Measurements from ENCODE around the gene CMTM7.
"Not testable (repeated sequence)": the region's sequence is repeated elsewhere in the genome, so short reads cannot be mapped to it uniquely, and the experiment has no call there.

Gene CMTM7

DNA sequence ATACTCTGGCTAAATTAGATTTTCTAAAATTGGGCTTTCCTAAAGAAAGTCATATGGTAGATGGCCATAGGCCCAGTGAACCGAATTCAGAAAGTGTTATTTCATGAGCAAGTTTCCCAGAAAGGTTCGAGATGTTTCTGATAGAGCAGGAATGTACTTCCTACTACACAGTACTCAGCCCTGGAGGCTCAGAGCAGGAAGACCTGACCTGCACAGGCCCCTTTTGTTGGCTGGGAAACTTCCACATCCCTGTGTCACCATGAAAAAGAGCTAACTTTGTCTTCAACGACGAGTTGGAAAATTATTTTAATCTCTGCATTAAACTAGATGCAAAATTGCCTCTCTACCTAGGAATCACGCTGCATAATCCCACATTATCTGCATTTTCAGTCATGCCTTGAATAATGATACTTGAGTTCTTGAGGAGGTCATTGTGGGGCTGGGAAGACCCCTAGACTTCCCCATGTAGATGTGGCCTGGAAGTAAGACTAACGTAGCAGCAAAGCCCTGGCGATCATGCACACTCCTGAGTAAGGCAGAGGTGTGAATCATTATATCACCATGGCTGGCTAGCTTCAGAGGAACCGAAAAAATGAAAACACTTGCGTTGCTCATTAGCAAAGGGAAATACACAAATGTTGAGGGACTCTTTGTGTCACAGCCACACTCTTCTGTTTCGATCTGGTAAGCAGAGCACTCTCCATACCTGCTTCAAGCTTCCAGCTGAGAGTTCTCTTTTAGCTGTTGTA is 47.1 kb downstream of the CMTM7 start:
- DNase-seq (ENCODE audit: low spot score): no peak

DNA sequence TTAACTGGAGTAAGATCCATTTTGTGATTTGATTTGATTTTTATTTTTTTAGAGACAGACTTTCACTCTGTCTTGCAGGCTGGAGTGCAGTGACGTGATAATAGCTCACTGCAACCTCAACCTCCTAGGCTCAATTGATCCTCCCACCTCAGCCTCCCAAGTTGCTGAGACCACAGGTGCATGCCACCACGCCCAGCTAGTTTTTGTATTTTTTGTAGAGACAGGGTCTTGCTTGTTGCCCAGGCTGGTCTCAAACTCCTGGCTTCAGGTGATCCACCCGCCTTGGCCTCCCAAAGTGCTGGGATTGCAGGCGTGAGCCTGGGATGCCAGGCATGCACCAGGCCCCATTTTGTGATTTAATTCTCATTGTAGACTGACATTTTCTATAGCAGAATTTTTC is 47.8 kb downstream of the CMTM7 start:
- not testable (repeated sequence) for DNase-seq (ENCODE audit: low spot score)

DNA sequence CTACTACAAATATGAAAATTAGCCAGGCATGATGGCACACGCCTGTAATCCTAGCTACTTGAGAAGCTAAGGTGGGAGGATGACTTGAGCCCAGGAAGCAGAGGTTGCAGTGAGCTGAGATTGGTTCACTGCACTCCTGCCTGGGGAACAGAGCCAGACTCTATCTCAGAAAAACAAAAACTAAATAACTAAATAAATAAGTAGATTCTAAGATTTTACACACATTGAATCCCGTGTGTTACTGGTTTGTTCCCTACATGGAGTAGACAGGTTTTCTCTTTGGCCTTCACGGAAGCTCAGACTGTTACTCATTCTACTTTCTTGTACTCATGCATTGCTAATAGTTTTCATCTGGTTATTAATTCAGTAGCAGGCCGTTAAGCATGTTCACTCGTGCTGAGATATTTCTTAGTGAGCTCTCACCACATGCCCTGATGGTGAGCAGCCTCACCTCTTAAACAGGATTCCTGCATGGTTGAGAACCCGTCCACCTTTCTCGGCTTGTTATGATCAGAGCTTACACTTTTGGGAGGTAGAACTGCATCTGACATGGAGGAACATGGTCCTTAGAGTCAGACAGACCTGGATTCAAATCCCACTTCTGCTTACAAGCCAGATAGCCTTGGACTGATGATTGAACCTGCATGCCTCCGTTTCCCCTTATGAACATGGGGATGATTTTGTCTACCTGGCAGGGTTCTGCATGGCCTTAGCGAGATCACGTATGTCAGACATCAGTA is 49.1 kb downstream of the CMTM7 start:
- no peak for DNase-seq (ENCODE audit: low spot score)

DNA sequence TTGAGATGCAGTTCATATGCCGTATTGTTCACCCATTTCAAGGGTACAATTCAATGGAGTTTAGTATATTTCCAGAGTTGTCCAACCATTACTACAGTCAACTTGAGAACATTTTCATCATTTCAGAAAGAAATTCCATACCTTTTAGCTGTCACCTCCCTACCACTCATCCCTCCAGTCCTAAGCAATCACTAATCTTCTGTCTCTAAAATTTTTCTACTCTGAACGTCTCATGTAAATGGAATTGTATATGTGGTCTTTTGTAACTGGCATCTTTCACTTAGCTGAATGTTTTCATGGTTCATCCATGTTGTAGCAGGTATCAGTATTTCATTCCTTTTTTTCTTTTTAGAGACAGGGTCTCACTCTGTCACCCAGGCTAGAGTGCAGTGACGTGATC is 51.1 kb downstream of the CMTM7 start:
- no peak for DNase-seq (ENCODE audit: low spot score)

DNA sequence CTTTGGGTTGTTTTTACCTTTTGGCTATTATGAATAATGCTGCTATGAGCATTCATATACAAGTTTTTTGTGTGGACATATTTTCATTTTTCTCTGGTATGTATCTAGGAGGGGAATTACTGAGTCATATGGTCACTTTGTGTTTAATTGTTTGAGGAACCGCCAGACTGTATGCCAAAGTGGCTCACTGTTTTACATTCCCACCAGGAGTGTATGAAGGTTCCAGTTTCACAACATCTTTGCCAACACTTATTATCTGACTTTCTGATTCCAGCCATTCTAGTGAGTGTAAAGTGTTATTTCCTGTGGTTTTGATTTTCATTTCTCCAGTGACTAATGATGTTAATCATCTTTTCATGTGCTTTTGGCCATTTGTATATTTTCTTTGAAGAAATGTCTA is 51.8 kb downstream of the CMTM7 start:
- peak; percentile 59 for DNase-seq (ENCODE audit: low spot score)

DNA sequence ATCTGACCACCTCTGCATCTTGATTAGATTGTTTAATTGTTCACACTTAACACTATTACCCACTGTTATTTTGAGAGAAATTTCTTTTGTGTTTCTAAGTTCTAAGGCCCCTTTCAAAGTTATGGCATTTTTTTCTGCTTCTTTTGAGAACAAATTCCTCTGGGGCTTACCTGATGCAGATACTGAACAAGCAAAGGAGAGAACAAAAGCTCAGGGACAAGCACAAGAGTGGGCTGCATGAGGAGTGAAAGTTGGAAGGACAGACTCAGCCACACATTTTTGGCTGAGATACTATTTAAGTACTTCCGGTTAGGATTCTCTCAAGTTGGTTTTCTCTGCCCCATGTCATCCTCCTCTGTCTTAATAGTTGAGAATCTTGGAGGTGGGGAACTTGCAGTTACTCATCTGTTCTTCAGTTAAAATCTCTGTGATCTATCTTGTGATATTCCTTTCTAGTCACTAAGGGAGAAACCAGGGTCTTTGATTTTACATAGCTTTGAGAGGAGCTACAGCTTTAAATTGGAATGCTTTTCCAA is 56.3 kb downstream of the CMTM7 start:
- DNase-seq (ENCODE audit: low spot score): no peak

DNA sequence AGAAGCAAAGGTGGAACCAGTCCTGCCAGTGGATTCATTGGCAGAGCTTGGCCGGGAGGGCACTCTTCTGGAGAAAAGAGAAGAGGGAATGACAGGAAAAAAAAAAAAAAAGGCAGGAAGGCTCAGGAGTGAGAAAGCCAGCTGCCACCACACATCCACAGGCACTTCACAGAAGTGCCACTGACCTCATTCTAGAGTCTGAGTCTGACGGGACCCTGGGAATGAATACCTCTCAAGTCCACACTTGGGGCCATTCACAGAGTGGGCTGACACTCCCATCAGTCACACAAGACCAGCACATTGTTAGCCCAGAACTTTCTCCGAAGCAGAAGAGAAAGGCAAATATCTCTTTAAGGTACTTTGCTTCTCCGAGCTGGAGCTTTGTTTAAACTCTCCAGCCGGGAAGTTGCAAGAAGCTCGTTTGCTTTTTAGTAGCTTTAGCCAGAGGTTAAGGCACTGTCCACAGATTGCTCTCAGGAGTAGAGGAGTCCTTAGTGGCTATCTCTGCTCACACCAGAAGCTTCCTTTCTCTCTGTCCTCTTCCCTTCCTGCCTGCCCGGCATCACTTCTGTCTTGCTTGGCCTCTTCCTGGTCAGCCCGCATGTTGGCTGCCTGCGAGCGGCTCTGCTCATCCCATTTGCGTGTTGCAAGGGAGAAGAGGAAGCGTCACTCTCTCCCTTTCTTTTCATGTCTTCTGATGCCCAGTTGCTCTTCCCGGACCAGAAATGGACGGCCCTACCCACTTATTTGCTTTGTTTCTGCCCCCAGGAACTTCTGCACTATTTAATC is 57.2 kb downstream of the CMTM7 start:
- no peak for DNase-seq (ENCODE audit: low spot score)

DNA sequence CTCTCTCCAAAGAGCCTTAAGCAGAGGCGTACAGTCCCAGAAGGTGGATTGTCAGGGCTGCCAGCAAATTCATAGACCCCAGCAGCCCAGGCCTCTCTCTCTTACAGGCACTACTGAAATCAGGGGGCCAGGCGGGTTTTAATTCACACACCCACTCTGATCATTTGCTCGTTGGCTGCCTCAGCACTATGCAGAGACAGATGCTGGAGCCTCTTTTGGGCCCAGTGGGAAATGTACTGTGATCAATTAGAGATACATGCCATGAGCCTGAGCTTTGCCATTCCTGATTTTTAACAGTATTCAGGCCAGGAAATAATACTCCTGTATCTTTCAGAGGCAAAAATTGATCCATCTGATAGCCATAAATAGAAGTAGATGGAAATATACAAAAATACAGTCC is 58.0 kb downstream of the CMTM7 start:
- no peak for DNase-seq (ENCODE audit: low spot score)

DNA sequence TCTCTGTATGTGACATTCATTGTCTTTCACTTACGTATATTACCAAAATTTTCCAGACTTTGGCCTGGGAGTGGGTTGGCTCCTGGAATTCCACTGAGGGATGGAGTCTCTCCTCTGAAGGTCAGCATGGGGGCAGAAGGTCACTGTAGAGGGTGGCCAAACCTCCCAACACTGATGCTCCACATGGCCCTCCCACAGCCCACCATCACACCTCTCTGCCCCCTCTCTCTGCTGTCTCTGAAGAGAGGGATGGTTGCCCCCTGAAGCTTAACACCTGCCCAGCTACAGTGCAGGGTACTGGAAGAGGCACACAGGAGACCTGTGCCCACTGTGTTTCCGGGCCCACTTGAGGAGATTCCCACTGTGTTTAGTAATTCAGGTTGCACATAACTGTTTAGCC is 58.8 kb downstream of the CMTM7 start:
- DNase-seq (ENCODE audit: low spot score): no peak

DNA sequence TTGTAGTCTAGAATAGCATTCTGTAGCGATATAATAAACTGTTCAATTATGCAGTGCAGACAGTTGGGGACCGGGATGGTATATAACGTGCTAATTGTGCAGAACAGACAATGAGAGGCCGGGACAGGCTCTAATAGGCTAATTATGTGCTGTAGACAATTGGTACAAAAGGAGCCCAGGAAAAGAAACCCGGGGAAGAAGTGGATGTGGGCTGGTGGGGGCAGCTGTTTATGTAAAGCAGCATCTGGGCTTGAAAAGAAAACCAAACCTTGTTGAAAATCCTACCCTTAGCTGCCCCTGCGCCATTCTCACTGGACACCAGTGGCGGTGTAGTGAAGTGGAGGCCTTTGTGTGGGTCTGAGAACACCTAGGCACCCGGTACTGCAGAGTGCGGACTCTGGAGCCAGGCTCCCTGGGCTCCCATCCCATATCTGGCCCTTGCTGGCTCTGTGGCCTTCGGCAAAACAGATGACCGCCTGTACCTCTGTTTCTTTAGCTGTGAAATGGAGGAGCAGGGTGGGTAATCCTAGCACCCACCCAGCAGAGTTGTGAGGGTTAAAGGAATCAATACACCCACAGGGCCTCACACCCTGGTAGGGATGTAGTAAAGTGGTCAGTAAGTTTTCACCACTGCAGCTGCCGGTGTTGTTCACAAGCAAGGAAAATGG is 59.5 kb downstream of the CMTM7 start:
- DNase-seq (ENCODE audit: low spot score): no peak

DNA sequence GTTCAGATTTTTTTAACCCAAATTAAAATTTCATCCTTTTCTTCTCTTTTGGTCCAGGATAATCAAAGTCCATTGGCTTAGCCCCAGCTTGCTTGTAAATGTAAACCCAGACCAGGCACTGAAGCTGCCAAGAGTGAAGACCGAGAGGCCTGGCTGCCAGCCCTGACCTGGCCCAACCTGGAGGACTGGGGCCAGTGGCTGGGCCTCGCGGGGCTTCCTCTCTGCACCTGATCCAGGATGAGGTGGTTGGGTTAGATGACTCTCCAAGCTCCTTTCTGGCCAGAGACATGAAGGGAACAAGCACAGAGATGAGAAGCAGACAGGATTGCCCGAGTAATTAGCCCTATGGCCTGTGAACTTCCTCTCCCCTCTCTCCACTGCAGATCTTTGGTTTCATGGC is 60.4 kb downstream of the CMTM7 start:
- no peak for DNase-seq (ENCODE audit: low spot score)

DNA sequence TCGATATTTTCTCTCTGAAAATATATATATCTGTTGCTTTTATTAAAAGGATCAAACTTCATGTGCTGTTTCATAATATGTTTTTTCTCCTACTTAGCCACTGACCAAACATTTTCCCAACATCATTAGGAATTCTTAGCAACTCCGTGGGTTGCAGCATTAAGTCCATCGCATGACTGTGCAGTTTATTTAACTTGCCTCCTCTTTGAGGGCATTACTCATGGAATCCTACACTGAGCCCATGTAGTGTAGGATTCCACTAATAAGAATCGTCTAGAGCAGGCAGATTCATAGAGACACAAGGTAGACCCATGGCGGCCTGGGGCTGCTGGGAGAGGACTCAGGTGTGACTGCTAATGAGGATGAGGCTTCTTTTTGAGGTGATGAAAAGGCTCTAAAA is 61.7 kb downstream of the CMTM7 start:
- no peak for DNase-seq (ENCODE audit: low spot score)

DNA sequence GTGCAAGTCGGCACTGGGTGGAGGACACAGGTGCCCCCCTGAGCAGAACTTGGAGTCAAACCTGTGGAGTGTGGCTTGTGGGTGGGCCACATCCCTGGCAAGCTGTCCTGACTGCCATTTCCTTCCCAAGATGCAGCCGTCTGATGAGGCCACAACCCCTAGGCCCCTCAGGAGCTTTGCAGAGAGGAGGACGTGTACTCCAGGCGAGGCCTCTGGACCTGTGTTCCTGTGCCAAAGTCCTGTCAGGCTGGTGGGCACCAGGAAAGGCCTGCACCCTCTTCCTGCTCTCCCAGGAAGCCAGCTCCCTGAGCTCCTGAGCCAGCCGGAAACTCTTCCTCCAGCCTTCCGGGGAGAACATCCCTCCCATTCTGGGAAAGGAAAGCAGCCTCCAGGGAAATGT is 62.5 kb downstream of the CMTM7 start:
- no peak for DNase-seq (ENCODE audit: low spot score)

DNA sequence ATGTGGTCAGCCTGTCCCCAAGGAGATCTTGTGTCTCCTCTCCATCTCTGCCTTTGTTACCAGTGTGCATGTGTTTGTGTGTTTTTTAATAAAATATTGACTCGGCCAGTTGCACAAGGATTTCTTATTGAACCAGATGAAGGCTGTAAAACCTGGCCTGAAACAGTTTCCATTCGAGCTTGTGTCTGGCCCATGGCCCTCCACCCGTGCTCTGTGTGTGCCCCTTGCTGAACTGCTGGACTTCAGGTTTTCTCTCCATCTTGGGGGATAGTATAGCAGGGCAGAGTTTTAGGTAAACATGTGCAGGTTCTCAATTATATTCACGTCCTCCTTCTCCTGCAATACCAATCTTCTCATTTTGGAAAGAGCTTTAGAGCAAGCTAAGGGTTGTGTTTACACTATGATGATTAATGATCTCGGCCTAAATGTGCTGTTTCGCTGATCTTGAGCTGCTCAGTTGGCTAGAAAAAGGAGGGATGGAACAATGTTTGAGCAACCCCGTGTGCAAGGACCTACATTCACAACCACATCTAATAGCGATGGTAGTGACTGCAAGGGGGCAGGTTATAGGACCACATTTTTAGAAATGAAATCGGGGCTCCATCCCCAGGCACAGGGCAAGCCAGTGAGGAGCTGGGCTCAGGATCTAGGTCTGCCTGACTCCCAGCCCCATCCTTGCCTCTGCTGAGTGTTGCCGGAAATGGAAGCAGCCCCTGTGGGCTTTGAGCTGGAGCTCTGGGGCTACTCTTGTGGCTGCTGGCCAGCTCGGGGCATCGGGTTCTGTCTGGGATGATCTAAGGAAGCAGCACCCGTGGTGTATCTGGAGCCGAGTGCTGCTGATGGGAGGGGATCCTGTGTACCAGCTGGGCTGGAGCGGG is 63.3 kb downstream of the CMTM7 start:
- DNase-seq (ENCODE audit: low spot score): no peak

DNA sequence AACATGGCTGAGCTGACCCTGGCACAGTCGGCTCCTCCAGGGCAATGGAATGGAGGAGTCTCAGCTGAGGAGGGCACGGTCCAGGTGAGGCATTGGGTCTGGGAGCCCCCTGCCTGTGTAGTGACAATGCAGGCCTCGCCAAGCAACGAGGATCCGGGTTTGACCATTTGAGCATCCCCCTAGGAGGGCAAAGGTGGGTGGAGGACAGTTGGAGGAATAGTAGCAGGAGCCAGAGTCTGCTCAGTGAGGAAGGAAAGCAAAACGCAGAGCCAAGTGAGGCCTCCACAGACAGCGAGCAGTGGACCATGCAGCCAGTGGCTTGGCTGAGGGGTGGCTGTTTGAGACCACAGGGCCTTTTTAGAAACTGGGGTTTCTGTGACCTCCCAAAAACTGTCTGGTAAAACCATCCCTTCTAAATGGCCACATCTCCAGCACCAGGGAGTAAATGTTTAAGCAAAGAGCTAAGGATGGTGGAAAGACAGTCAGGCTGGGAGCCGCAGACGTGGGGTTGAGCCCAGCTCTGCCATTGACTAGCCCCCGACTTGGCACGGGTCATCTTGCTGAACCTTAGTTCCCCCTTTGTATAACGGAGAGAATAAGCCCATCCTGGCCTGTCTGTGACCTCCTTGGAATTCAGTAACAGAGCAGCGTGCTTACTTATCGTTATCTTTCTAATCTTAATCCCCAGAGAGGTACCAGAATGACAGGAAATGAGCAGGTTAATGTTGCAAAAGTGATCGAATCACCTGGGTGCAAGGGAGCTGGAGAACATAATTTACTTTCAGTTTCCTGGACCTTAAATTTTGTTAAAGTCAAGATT is 64.2 kb downstream of the CMTM7 start:
- DNase-seq (ENCODE audit: low spot score): no peak

DNA sequence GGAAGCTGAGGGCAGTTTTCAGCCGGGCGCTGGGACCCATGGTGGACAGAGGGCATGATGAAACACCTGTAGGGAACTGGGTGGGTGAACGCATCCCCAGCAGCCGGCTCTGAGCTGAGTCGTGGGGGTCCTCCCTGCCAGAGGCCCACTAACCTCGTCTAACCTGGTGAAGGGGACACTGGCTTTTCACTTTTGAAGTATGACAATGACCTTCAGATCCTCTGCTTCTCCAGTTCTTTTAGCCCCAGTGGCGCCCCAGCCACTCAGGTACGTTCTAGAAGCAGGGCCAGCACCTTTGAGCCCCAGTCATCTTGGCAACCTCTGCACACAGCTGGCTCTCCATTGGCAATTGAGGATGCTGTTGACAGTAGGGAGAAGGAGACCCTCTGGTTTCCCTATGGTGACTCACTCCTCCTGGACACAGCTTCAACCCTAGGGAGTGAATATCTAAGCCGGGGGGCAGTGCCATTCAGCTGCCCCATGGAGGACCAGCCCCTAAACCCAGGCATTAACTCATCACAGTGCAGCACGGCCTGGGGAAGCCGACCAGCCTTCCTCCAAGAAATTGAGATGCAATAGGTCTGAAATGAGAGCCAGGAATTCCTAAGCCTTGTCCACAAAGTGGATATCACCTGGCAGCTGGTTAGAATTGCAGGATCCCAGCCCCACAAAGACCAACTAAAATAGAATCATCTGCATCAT is 64.9 kb downstream of the CMTM7 start:
- no peak for DNase-seq (ENCODE audit: low spot score)

DNA sequence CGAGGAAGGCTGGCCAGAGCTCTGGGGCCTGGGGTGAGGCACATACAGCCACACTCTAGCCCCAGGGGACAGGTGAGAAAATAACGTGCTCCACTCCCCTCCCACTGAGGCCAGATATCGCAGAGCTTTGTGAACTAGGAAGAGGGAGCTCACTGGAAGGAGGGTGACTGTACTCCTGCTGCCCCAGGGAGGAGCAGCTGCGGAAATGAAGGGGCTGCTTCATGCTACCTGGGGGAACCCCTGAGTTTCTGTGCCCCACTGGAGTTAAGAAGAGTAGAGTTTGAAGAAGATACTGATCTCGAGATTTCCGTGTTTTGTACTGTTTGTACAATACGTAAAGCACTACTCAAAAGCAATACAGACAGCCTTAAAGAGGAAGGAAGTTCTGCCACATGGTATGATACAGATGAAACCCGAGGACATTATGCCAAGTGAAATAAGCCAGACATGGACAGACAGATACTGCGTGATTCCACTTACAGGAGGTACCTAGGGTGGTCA is 66.4 kb downstream of the CMTM7 start:
- no peak for DNase-seq (ENCODE audit: low spot score)

DNA sequence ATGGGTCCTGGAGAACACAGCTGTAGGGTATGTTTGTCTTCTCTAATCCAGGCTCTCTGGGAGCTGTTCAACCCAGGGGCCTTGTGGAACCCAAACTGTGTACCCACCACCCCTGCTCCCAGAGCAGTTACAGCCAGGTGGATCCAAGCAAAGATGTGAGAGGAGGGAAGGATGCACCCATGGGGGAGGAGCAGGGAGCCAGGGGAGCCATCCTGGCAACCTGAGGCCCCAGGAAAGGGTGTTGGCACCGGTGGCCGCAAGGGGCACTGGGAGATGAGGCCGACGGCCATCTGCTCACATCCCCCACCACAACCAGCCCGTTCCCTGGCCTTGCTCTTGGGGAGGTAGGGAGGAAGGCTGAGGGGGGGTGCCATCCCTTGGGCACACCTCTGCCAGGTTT is 67.8 kb downstream of the CMTM7 start:
- DNase-seq (ENCODE audit: low spot score): no peak

DNA sequence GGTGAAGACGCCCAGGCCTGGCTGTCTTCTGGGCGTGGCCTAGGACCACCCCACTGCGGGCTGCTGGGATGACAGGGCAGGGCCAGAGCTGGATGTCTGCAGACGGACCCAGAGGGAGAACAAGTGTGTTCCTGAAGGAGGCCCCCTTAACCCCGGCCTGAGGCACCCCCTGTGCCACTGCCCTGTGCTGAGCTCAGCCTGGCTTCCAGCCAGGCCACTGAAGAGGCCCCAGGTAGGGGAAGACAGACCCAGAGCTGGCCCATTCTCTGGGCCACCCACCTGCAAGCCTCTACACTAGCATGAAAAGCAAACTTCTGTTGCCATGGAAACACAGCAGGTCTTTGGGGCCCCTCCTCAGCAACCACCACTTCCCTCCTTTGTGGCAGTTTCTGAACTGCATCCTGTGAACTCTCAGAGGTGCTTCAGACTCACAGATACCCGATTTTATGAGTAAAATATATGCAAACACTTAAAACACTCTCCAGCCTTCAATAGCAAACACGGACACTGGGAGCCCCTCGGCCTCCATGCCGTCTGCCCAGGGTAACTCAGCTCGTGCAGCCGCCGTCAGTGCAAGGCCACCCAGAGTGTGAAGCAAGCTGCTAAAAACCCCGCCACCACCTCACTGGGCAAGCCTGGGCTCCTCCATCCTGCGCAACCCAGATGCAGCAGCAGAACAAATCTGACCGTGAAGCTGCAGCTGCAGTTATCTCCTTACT is 68.5 kb downstream of the CMTM7 start:
- no peak for DNase-seq (ENCODE audit: low spot score)
